GM21737 (cell line): ENCODE measurements around the gene CCSER1.

ENCODE experiments used
- ATAC-seq: cut with Tn5 transposase; IDR thresholded peaks from one replicate; pipeline ENCODE4 v1.9.1; 2021; ENCODE audit warnings: mild to moderate bottlenecking, moderate library complexity; ENCODE audit not compliant: unreplicated experiment

CCSER1 gene

GRCh38 chr4:90540536-90540935, 413.3 kb downstream of the CCSER1 start:
- ATAC-seq, result no peak

GRCh38 chr4:90542216-90542615, 415.0 kb downstream of the CCSER1 start:
- no peak for ATAC-seq

- no peak for ATAC-seq
Measured at GRCh38 chr4:90543419-90544170, 416.4 kb downstream of the CCSER1 start.

GRCh38 chr4:90544532-90545045, 417.4 kb downstream of the CCSER1 start:
- no peak for ATAC-seq

- no peak for ATAC-seq
Measured at GRCh38 chr4:90545380-90545779, 418.2 kb downstream of the CCSER1 start.

GRCh38 chr4:90546114-90546513, 418.9 kb downstream of the CCSER1 start:
- no peak for ATAC-seq

- ATAC-seq, result no peak
Measured at GRCh38 chr4:90570615-90571014, 443.4 kb downstream of the CCSER1 start.

- ATAC-seq, result no peak
Measured at GRCh38 chr4:90572996-90573395, 445.8 kb downstream of the CCSER1 start.

- no peak for ATAC-seq
Measured at GRCh38 chr4:90575371-90575770, 448.2 kb downstream of the CCSER1 start.

- ATAC-seq, result no peak
Measured at GRCh38 chr4:90580326-90580725, 453.1 kb downstream of the CCSER1 start.

GRCh38 chr4:90582087-90582486, 454.9 kb downstream of the CCSER1 start:
- no peak for ATAC-seq

- ATAC-seq, result no peak
Measured at GRCh38 chr4:90584051-90584450, 456.9 kb downstream of the CCSER1 start.

GRCh38 chr4:90585961-90586360, 458.8 kb downstream of the CCSER1 start:
- no peak for ATAC-seq

- no peak for ATAC-seq
Measured at GRCh38 chr4:90586799-90587198, 459.6 kb downstream of the CCSER1 start.

GRCh38 chr4:90597927-90598326, 470.7 kb downstream of the CCSER1 start:
- ATAC-seq, result no peak

GRCh38 chr4:90598741-90599140, 471.5 kb downstream of the CCSER1 start:
- ATAC-seq, result no peak

- ATAC-seq, result no peak
Measured at GRCh38 chr4:90602726-90603125, 475.5 kb downstream of the CCSER1 start.

- ATAC-seq, result no peak
Measured at GRCh38 chr4:90603540-90603939, 476.3 kb downstream of the CCSER1 start.

GRCh38 chr4:90606781-90607180, 479.6 kb downstream of the CCSER1 start:
- ATAC-seq, result no peak

GRCh38 chr4:90614371-90614770, 487.2 kb downstream of the CCSER1 start:
- ATAC-seq, result no peak

- no peak for ATAC-seq
Measured at GRCh38 chr4:90621080-90621479, 493.9 kb downstream of the CCSER1 start.

GRCh38 chr4:90624781-90625180, 497.6 kb downstream of the CCSER1 start:
- no peak for ATAC-seq
